Type B pancreatic cell (in vitro differentiated cells): Measurements from ENCODE around the gene CISTR. TPM values are rescaled to one million over a fixed set of nuclear protein-coding genes. Genes with fewer than 3 reads are reported as not detected.

ENCODE experiments used
- DNase-seq: peaks from one replicate; pipeline ENCODE4 v3.0.0; 2021; ENCODE audit warnings: mixed read lengths; ENCODE audit not compliant: unreplicated experiment; ENCODE audit errors: extremely low spot score
- H3K27ac Mint-ChIP-seq: 2 replicates; pipeline ENCODE4 v1.8.0; 2021; ENCODE audit warnings: mild to moderate bottlenecking, mixed read lengths
- H3K27me3 Mint-ChIP-seq: 2 replicates; pipeline ENCODE4 v1.8.0; 2021; ENCODE audit warnings: mixed read lengths
- H3K36me3 Mint-ChIP-seq: 2 replicates; pipeline ENCODE4 v1.8.0; 2021; ENCODE audit warnings: mixed read lengths
- H3K4me1 Mint-ChIP-seq: one replicate; pipeline ENCODE4 v1.8.0; 2021; ENCODE audit warnings: mixed read lengths; ENCODE audit not compliant: unreplicated experiment
- H3K4me3 Mint-ChIP-seq: 2 replicates; pipeline ENCODE4 v1.8.0; 2021; ENCODE audit warnings: mild to moderate bottlenecking, mixed read lengths
- H3K9me3 Mint-ChIP-seq: 2 replicates; pipeline ENCODE4 v1.8.0; 2021; ENCODE audit warnings: mixed read lengths
- total RNA-seq: library from RNA; stranded (reverse); gene quantifications from 2 replicates; pipeline ENCODE4 v1.2.1, GENCODE V29; 2021; ENCODE audit warnings: low replicate concordance
- TF ChIP-seq, protein P1 (sequence below): fragments of 200-600 bp; sonication (generic); conservative IDR thresholded peaks from 2 replicates; pipeline ENCODE4 v1.5.0; 2021; ENCODE audit warnings: antibody characterized with exemption, mild to moderate bottlenecking

The CISTR gene
- total RNA-seq, 1 donor from 2014 or later, result not detected

GRCh38 chr12:53761306-53761705 is 9.5 kb upstream of the CISTR start:
- Mint-ChIP-seq H3K4me1 (peaks cover 16% of the 10 kb centered on the region), H3K36me3 (no peaks in the 10 kb centered on the region), H3K9me3 (peaks cover 6% of the 10 kb centered on the region), H3K27ac (no peak overlapping the region), H3K4me3 (no peak overlapping the region), H3K27me3 (peaks cover 90% of the 10 kb centered on the region)
- TF ChIP-seq, protein P1, sequence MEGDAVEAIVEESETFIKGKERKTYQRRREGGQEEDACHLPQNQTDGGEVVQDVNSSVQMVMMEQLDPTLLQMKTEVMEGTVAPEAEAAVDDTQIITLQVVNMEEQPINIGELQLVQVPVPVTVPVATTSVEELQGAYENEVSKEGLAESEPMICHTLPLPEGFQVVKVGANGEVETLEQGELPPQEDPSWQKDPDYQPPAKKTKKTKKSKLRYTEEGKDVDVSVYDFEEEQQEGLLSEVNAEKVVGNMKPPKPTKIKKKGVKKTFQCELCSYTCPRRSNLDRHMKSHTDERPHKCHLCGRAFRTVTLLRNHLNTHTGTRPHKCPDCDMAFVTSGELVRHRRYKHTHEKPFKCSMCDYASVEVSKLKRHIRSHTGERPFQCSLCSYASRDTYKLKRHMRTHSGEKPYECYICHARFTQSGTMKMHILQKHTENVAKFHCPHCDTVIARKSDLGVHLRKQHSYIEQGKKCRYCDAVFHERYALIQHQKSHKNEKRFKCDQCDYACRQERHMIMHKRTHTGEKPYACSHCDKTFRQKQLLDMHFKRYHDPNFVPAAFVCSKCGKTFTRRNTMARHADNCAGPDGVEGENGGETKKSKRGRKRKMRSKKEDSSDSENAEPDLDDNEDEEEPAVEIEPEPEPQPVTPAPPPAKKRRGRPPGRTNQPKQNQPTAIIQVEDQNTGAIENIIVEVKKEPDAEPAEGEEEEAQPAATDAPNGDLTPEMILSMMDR, result no peak
- DNase-seq, result no peak

- H3K9me3 Mint-ChIP-seq, result peaks cover 6% of the 10 kb centered on the region
- peak overlapping the region; percentile 56 for H3K4me3 Mint-ChIP-seq
- no peak for DNase-seq
- peaks cover 24% of the 10 kb centered on the region for H3K4me1 Mint-ChIP-seq
- H3K27me3 Mint-ChIP-seq, result peaks cover 82% of the 10 kb centered on the region
- no peak overlapping the region for H3K27ac Mint-ChIP-seq
- H3K36me3 Mint-ChIP-seq, result no peaks in the 10 kb centered on the region
- TF ChIP-seq, protein P1, result no peak
These were observed 7.5 kb upstream of the CISTR start for GRCh38 chr12:53759261-53759660.

DNA sequence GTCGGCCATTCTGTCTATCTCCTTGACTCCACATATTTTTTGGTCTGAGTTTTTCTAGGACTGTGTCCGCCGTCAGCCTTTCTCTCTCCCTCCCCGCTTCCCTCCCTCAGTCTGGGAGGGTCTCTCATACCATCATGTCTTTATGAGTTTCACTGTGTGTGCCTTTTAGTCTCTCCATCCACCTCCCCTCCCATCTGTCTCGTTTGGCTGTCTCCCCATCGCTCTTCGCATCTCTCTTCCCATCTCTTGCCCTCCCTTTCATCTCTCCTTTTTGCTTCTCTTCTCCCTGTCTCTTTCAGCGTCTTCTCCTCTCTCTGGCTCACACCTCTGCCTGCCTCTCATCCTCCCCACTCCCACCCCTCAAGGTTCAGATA is 6.9 kb upstream of the CISTR start:
- no peaks in the 10 kb centered on the region for H3K36me3 Mint-ChIP-seq
- no peak for DNase-seq
- no peak overlapping the region for H3K4me3 Mint-ChIP-seq
- H3K4me1 Mint-ChIP-seq, result peaks cover 24% of the 10 kb centered on the region
- H3K9me3 Mint-ChIP-seq, result peaks cover 5% of the 10 kb centered on the region
- H3K27ac Mint-ChIP-seq, result no peak overlapping the region
- TF ChIP-seq, protein P1, result no peak
- H3K27me3 Mint-ChIP-seq, result peaks cover 80% of the 10 kb centered on the region

DNA sequence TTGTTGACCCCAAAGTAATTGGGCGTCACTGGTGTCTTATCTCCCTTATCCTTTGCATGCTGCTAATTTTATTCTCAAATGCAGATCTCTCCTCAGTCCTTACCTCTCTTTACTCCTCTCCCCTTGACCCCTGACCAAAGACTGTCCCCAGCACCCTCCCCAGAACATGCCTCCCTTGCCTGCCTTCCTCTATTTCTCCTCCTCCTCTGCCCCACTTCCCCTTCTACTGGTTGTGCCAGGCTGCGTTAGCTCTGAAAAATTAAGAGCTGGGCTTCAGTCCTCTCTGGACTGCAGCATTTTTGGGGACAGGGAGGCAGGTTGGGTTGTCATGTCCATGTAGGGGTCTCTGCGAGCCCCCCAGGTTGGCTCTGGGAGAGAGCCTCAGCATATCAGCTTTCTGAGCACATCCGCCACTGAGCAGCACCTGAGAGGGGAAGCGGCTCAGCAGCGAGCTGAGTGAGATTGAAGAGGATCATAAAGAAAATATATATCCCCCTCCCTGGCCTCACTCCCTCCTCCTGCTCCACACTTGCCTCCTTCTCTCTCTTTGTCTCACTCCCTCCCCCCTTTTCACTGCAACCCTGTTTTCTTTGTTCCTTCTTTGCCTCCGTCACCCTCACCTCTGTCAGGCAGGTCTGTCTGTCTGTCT is 6.4 kb upstream of the CISTR start:
- H3K4me1 Mint-ChIP-seq, result peaks cover 24% of the 10 kb centered on the region
- peaks cover 75% of the 10 kb centered on the region for H3K27me3 Mint-ChIP-seq
- peaks cover under 1% of the 10 kb centered on the region for H3K9me3 Mint-ChIP-seq
- H3K27ac Mint-ChIP-seq, result no peak overlapping the region
- no peak for DNase-seq
- H3K4me3 Mint-ChIP-seq, result no peak overlapping the region
- no peaks in the 10 kb centered on the region for H3K36me3 Mint-ChIP-seq
- TF ChIP-seq, protein P1, result no peak

- Mint-ChIP-seq H3K4me1 (peaks cover 24% of the 10 kb centered on the region), H3K27me3 (peaks cover 66% of the 10 kb centered on the region), H3K36me3 (no peaks in the 10 kb centered on the region), H3K27ac (no peak overlapping the region), H3K9me3 (no peaks in the 10 kb centered on the region), H3K4me3 (peak overlapping the region; percentile 81)
- DNase-seq, result peak; percentile 88
- TF ChIP-seq, protein P1, result peak; percentile 90
These were observed 5.5 kb upstream of the CISTR start for GRCh38 chr12:53757101-53757770.
